Measurements from ENCODE around the gene TP53AIP1.
A peak's percentile ranks its signal among the peaks of the same experiment; 100 is the strongest.

Gene TP53AIP1

GRCh38 chr11:128894685-128895084, 48.0 kb downstream of the TP53AIP1 start:
- no peak for DNase-seq (ENCODE audit: insufficient read length, low spot score)
- no peak for TF ChIP-seq TAF1 (IDR thresholded peaks at IDR 0.05; ENCODE audit: low read depth, low read length)
- TF ChIP-seq PAX5 (IDR thresholded peaks at IDR 0.05; ENCODE audit: insufficient read depth, low read length, severe bottlenecking) = no peak
- TF ChIP-seq POLR2A (IDR thresholded peaks at IDR 0.05; ENCODE audit: low read depth, low read length) = no peak
- TF ChIP-seq POU2F2 (IDR thresholded peaks at IDR 0.05; ENCODE audit: low read depth, low read length) = no peak
- TF ChIP-seq SPI1 (IDR thresholded peaks at IDR 0.05; ENCODE audit: low read depth, low read length) = no peak
- FAIRE-seq = no peak

GRCh38 chr11:128894286-128894681, 48.4 kb downstream of the TP53AIP1 start:
- TF ChIP-seq SPI1 (IDR thresholded peaks at IDR 0.05; ENCODE audit: low read depth, low read length) (no peak), POLR2AphosphoS5 (IDR thresholded peaks at IDR 0.05; ENCODE audit: low read depth, low read length) (no peak), POLR2A (IDR thresholded peaks at IDR 0.05; ENCODE audit: low read depth, low read length) (no peak), TAF1 (IDR thresholded peaks at IDR 0.05; ENCODE audit: low read depth, low read length) (no peak), POU2F2 (IDR thresholded peaks at IDR 0.05; ENCODE audit: low read depth, low read length) (no peak), PAX5 (IDR thresholded peaks at IDR 0.05; ENCODE audit: insufficient read depth, low read length, severe bottlenecking) (no peak)
- FAIRE-seq (no peak), DNase-seq (ENCODE audit: insufficient read length, low spot score) (no peak)

- TF ChIP-seq SPI1 (IDR thresholded peaks at IDR 0.05; ENCODE audit: low read depth, low read length) (peak; percentile 41; the same call in 1 of the 2 replicates), TAF1 (IDR thresholded peaks at IDR 0.05; ENCODE audit: low read depth, low read length) (no peak)
- no peak for DNase-seq (ENCODE audit: insufficient read length, low spot score)
- FAIRE-seq = no peak
Measured at GRCh38 chr11:128893578-128894285, 48.9 kb downstream of the TP53AIP1 start.

- no peak for FAIRE-seq
- no peak for DNase-seq (ENCODE audit: insufficient read length, low spot score)
- TF ChIP-seq POLR2AphosphoS5 (IDR thresholded peaks at IDR 0.05; ENCODE audit: low read depth, low read length) = no peak
- no peak for TF ChIP-seq POLR2A (IDR thresholded peaks at IDR 0.05; ENCODE audit: low read depth, low read length)
- no peak for TF ChIP-seq SPI1 (IDR thresholded peaks at IDR 0.05; ENCODE audit: low read depth, low read length)
- TF ChIP-seq PAX5 (IDR thresholded peaks at IDR 0.05; ENCODE audit: insufficient read depth, low read length, severe bottlenecking) = no peak
- no peak for TF ChIP-seq TAF1 (IDR thresholded peaks at IDR 0.05; ENCODE audit: low read depth, low read length)
Measured at GRCh38 chr11:128892866-128893565, 49.7 kb downstream of the TP53AIP1 start.

GRCh38 chr11:128891913-128892398, 50.7 kb downstream of the TP53AIP1 start:
- DNase-seq (ENCODE audit: insufficient read length, low spot score) (no peak), FAIRE-seq (no peak)
- TF ChIP-seq POLR2A (IDR thresholded peaks at IDR 0.05; ENCODE audit: low read depth, low read length) (no peak), POU2F2 (IDR thresholded peaks at IDR 0.05; ENCODE audit: low read depth, low read length) (no peak), TAF1 (IDR thresholded peaks at IDR 0.05; ENCODE audit: low read depth, low read length) (no peak), SPI1 (IDR thresholded peaks at IDR 0.05; ENCODE audit: low read depth, low read length) (no peak), POLR2AphosphoS5 (IDR thresholded peaks at IDR 0.05; ENCODE audit: low read depth, low read length) (no peak), PAX5 (IDR thresholded peaks at IDR 0.05; ENCODE audit: insufficient read depth, low read length, severe bottlenecking) (no peak)

GRCh38 chr11:128890543-128891368, 51.9 kb downstream of the TP53AIP1 start, which contains the start of gene KCNJ5:
KCNJ5 (plus strand) TSS chr11:128891356; CDS start chr11:128911274, 19,918 bp downstream.
- no peak for FAIRE-seq
- TF ChIP-seq SPI1 (IDR thresholded peaks at IDR 0.05; ENCODE audit: low read depth, low read length) = no peak
- TF ChIP-seq TAF1 (IDR thresholded peaks at IDR 0.05; ENCODE audit: low read depth, low read length) = no peak
- no peak for TF ChIP-seq PAX5 (IDR thresholded peaks at IDR 0.05; ENCODE audit: insufficient read depth, low read length, severe bottlenecking)
- TF ChIP-seq POU2F2 (IDR thresholded peaks at IDR 0.05; ENCODE audit: low read depth, low read length) = no peak
- no peak for TF ChIP-seq POLR2AphosphoS5 (IDR thresholded peaks at IDR 0.05; ENCODE audit: low read depth, low read length)
- TF ChIP-seq POLR2A (IDR thresholded peaks at IDR 0.05; ENCODE audit: low read depth, low read length) = no peak
- DNase-seq (ENCODE audit: insufficient read length, low spot score) = no peak

GRCh38 chr11:128890216-128890542, 52.5 kb downstream of the TP53AIP1 start:
- FAIRE-seq = no peak
- DNase-seq (ENCODE audit: insufficient read length, low spot score) = no peak
- TF ChIP-seq POU2F2 (IDR thresholded peaks at IDR 0.05; ENCODE audit: low read depth, low read length) = no peak
- TF ChIP-seq TAF1 (IDR thresholded peaks at IDR 0.05; ENCODE audit: low read depth, low read length) = no peak
- TF ChIP-seq PAX5 (IDR thresholded peaks at IDR 0.05; ENCODE audit: insufficient read depth, low read length, severe bottlenecking) = no peak
- no peak for TF ChIP-seq POLR2A (IDR thresholded peaks at IDR 0.05; ENCODE audit: low read depth, low read length)
- TF ChIP-seq POLR2AphosphoS5 (IDR thresholded peaks at IDR 0.05; ENCODE audit: low read depth, low read length) = no peak
- TF ChIP-seq SPI1 (IDR thresholded peaks at IDR 0.05; ENCODE audit: low read depth, low read length) = no peak

GRCh38 chr11:128889657-128890213, 52.9 kb downstream of the TP53AIP1 start:
- DNase-seq (ENCODE audit: insufficient read length, low spot score) (no peak), FAIRE-seq (no peak)
- TF ChIP-seq POU2F2 (IDR thresholded peaks at IDR 0.05; ENCODE audit: low read depth, low read length) (no peak), POLR2AphosphoS5 (IDR thresholded peaks at IDR 0.05; ENCODE audit: low read depth, low read length) (no peak), SPI1 (IDR thresholded peaks at IDR 0.05; ENCODE audit: low read depth, low read length) (no peak), TAF1 (IDR thresholded peaks at IDR 0.05; ENCODE audit: low read depth, low read length) (no peak), PAX5 (IDR thresholded peaks at IDR 0.05; ENCODE audit: insufficient read depth, low read length, severe bottlenecking) (no peak), POLR2A (IDR thresholded peaks at IDR 0.05; ENCODE audit: low read depth, low read length) (no peak)
